ENCODE data around the gene ODAD4. TPM values are rescaled to one million over a fixed set of nuclear protein-coding genes. Genes with fewer than 3 reads are reported as not detected.

ODAD4 gene, protein sequence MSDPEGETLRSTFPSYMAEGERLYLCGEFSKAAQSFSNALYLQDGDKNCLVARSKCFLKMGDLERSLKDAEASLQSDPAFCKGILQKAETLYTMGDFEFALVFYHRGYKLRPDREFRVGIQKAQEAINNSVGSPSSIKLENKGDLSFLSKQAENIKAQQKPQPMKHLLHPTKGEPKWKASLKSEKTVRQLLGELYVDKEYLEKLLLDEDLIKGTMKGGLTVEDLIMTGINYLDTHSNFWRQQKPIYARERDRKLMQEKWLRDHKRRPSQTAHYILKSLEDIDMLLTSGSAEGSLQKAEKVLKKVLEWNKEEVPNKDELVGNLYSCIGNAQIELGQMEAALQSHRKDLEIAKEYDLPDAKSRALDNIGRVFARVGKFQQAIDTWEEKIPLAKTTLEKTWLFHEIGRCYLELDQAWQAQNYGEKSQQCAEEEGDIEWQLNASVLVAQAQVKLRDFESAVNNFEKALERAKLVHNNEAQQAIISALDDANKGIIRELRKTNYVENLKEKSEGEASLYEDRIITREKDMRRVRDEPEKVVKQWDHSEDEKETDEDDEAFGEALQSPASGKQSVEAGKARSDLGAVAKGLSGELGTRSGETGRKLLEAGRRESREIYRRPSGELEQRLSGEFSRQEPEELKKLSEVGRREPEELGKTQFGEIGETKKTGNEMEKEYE
- total RNA-seq (2014; rRNA removed; shearing (Covaris generic)), result 1.1 and 3.2 TPM in 2 replicates
- total RNA-seq (2022), result 1.3 TPM in 2 replicates
- Bru-seq, nascent RNA, result percentile 30 among the genes with signal in this experiment
- percentile 29 among the genes with signal in this experiment for BruChase-seq, experiment 1, labeled RNA remaining after a 6-hour chase
- BruChase-seq, experiment 2, labeled RNA remaining after a 2-hour chase, result percentile 28 among the genes with signal in this experiment
- long read RNA-seq, partial matches to known transcripts, result 0 of 2 reads
- long read RNA-seq, other reads (novel, unspliced or antisense), result 1 of 2 reads

DNA sequence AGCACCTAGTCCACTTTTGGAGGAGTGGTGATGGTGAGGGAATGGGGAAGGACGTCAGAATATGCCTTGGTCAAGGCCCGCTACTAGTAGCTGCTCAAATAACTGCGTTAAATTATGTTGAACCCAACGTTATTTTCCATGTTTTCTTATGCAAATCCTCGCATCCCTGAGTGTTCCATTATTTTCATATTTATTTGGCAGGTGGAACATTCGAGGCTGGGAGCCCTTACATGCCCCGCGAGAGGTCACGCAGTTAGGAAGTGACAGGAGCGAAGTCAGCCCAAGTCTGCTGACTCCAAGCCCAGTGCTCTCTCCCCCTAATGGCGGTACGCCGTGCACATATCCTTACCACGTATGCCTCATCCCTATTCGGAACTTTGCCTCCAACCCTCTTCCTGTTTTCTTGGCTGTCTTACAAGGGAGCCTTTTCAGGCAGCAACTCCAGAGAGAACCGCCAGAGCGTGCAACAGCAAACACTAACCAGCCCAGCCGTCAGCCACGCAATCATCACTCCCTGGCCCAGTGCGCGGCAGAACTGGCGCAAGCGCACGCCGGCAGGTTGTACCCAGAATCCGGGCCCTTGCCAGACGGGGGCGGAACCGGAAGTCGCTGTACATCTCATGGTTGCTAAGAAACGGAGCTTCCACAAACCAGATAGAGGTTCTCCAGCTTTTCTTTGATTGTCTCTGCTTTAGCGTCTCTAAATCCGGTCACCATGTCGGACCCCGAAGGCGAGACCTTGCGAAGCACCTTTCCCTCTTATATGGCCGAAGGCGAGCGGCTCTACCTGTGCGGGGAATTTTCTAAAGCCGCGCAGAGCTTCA is at the start of gene ODAD4:
TSS of gene ODAD4 (plus strand) at position 609 of the 824 bp plus-strand sequence. CDS start at position 716, 107 bp downstream.
- no peak for TF ChIP-seq EZH2phosphoT487 (IDR thresholded peaks at IDR 0.05; ENCODE audit: borderline replicate concordance, low read depth, low read length)
- TF ChIP-seq, protein P1, sequence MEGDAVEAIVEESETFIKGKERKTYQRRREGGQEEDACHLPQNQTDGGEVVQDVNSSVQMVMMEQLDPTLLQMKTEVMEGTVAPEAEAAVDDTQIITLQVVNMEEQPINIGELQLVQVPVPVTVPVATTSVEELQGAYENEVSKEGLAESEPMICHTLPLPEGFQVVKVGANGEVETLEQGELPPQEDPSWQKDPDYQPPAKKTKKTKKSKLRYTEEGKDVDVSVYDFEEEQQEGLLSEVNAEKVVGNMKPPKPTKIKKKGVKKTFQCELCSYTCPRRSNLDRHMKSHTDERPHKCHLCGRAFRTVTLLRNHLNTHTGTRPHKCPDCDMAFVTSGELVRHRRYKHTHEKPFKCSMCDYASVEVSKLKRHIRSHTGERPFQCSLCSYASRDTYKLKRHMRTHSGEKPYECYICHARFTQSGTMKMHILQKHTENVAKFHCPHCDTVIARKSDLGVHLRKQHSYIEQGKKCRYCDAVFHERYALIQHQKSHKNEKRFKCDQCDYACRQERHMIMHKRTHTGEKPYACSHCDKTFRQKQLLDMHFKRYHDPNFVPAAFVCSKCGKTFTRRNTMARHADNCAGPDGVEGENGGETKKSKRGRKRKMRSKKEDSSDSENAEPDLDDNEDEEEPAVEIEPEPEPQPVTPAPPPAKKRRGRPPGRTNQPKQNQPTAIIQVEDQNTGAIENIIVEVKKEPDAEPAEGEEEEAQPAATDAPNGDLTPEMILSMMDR (conservative IDR thresholded peaks at IDR 0.05; ENCODE audit: low read length), result peak; percentile 52; the same call in 1 of the 2 replicates
- POLR2A ChIA-PET, result interaction anchor here (0.8 to 1.3 kb wide), 3 partner anchors 9 to 41 kb away, joined by 3 to 4 read pairs (median 3); no protein-coding TSS in a partner anchor
- Histone ChIP-seq H3K79me2 (ENCODE audit: insufficient read depth, low read depth, low read length) (peaks cover 7% of the 10 kb centered on the region; the same call in 1 of the 2 replicates), H3K4me3 (ENCODE audit: low read depth, low read length, poor library complexity, severe bottlenecking) (peak within 1 kb of the TSS; percentile 71), H3K4me1 (ENCODE audit: insufficient read depth, low read length, poor library complexity, severe bottlenecking) (peaks cover 21% of the 10 kb centered on the region), H3K27ac (ENCODE audit: low read depth, low read length, poor library complexity, severe bottlenecking) (peak within 1 kb of the TSS; percentile 34), H3K36me3 (ENCODE audit: insufficient read depth, low read length) (no peaks in the 10 kb centered on the region), H3K9me3 (ENCODE audit: low read length) (no peaks in the 10 kb centered on the region), H2AFZ (ENCODE audit: low read length) (peak within 1 kb of the TSS; percentile 82), H4K20me1 (ENCODE audit: insufficient read depth, low read length) (no peaks in the 10 kb centered on the region), H3K4me2 (ENCODE audit: low read length) (peak within 1 kb of the TSS; percentile 91), H3K9me2 (ENCODE audit: insufficient read depth, low read length) (no peaks in the 10 kb centered on the region)
- intact Hi-C loops (cut with micrococcal nuclease; ENCODE audit: unreplicated experiment), result no loop called here
- CTCF ChIA-PET (ENCODE audit: unreplicated experiment), result interaction anchor here (0.6 to 1.1 kb wide), 2 partner anchors 32 to 183 kb away, joined by 3 to 4 read pairs; no protein-coding TSS in a partner anchor
- peak; percentile 95 for DNase-seq (ENCODE audit: low spot score)
- BruUV-seq (replicated peaks), result TSS peak; percentile 98

DNA sequence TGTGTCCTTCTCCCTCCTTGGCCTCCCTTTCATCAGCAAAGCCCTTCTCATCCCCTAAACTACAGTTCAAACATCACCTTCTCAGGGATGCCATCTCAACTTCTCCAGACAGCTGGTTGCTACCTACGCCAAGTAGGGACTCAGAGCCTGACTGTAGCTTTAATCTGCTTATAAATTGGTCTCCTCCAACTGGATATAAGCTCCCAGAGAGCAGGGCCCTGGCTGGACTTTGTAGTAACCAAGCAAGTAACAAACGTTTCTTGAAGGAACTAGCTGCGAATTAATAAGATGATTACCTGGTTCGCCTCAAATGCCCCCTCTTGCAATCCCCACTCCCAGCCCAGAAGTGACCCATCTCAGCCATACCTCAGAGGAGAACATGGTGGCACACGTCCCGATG is 47.7 kb upstream of the ODAD4 start:
- Histone ChIP-seq H3K4me2 (ENCODE audit: low read length) (no peak overlapping the region), H3K9me2 (ENCODE audit: insufficient read depth, low read length) (no peaks in the 10 kb centered on the region), H3K36me3 (ENCODE audit: insufficient read depth, low read length) (peaks cover 96% of the 10 kb centered on the region), H3K4me3 (ENCODE audit: low read depth, low read length, poor library complexity, severe bottlenecking) (no peak overlapping the region), H3K27ac (ENCODE audit: low read depth, low read length, poor library complexity, severe bottlenecking) (no peak overlapping the region), H3K9me3 (ENCODE audit: low read length) (no peaks in the 10 kb centered on the region), H3K79me2 (ENCODE audit: insufficient read depth, low read depth, low read length) (no peaks in the 10 kb centered on the region), H3K4me1 (ENCODE audit: insufficient read depth, low read length, poor library complexity, severe bottlenecking) (no peaks in the 10 kb centered on the region), H4K20me1 (ENCODE audit: insufficient read depth, low read length) (no peaks in the 10 kb centered on the region), H2AFZ (ENCODE audit: low read length) (no peak overlapping the region)
- no peak for DNase-seq (ENCODE audit: low spot score)
- CTCF ChIA-PET (ENCODE audit: unreplicated experiment), result no interaction called here
- intact Hi-C loops (cut with micrococcal nuclease; ENCODE audit: unreplicated experiment), result no loop called here
- no TSS peak for BruUV-seq (replicated peaks)
- POLR2A ChIA-PET, result no interaction called here
- no peak for TF ChIP-seq EZH2phosphoT487 (IDR thresholded peaks at IDR 0.05; ENCODE audit: borderline replicate concordance, low read depth, low read length)
- TF ChIP-seq, protein P1 (conservative IDR thresholded peaks at IDR 0.05; ENCODE audit: low read length), result no peak
